DMS114 treated with DMSO at 0.1 percent for 48 hours (cell line): ENCODE measurements around the gene RBP3.

Experiments used
- DNase-seq: peaks from one replicate; lab custom pipeline; 2025; ENCODE audit not compliant: unreplicated experiment; lab: John Stamatoyannopoulos, UW

Gene RBP3

DNA sequence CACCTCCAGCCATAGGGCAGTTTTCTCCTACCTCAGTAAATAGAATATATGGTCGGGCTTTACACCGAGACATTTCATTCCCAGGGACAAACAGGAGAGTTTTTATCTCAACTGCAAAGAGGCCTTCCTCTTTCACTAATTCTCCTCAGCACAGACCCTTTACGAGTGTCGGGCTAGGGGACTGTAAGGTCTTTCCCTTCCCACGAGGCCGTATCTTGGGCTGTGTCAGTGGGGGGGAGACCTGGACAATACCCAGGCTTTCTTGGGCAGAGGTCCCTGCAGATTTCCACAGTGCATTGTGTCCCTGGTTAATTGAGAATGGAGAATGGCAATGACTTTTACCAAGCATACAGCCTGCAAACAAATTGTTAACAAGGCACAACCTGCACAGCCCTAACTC is 49.1 kb downstream of the RBP3 start:
- no peak for DNase-seq

GRCh38 chr10:47400251-47400650 is 52.1 kb downstream of the RBP3 start:
- no peak for DNase-seq

DNA sequence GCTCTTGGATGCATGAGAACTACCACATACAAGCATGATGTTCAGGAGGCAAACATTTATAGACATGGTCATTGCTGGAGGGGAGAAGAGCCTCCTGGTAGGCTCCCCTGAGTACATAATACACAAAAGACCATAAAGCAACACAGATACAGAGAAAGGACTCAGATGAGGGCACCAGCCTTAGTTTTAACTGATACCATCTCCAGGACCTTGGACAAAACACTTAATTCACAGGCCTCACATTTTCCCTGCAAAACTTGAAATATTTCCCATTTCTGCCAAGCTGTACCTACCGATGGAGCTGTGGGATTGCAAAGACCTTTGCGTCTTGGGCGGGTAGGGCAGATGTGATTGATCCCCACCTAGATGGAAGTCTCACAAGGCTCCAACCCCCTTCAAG is 52.6 kb downstream of the RBP3 start:
- DNase-seq, result no peak

DNA sequence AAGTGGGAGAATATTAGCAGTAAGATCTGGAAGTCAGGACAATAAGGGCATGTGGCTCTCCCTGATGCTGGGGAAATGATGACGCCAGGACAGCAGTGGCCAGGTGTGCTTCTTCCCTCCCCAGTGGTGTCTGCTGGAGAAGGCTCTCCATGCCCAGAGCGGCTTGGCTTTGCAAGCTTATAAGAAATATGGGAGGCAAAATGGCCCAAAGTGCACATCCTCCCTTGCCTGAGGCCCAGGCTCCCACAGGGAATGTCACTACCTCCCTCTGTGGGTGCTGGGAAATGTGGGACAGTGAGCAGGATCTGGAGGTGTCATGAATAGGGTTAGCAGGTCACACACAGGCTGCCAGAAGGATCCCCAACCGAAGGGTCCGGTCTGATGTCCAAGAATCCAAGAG is 53.0 kb downstream of the RBP3 start:
- DNase-seq, result no peak

- DNase-seq, result no peak
These were observed 53.9 kb downstream of the RBP3 start for GRCh38 chr10:47401874-47402640.

- no peak for DNase-seq
These were observed 54.6 kb downstream of the RBP3 start for GRCh38 chr10:47402641-47403301.

DNA sequence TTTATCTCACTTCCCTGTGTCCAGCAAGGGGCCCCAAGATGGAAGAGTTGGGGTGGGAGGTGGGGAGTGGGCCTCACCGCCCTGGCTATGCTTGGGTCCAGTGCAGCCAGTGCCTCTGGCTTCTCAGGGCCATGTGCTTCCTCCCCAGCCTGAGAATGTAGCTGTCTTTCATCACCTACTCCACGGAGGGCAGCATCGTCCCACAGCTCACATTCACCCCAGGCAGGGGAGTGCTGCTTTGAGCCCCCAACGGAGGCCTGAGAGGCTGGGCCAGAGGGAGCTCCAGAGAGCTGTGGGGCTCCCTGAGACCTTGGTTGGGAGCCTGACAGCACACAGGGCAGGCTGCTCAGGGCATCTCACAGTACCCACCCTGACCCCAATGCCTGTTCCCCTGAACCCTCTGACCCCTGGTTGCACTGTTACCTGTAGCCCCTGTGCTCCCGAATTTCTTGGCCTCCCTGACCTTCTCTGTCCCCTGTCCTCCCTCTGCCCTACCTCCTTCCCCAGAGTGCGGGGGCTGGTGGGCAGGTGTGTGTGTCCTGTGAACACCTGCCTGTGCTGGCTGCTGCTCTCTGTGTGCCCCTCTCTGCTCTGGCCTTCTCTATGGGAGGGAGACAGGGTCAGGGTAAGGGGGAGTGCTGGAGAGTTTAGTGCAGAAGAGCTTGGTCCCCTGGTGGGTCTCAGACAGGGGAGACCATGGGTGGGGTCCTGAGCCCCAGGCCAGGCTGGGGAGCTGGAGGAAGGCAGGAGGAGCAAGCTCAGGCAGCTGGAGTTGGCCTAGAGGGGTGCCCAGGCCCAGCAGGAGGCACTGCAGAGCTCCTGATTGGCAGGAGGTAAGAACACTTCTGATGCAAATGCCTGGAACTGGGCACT is 55.5 kb downstream of the RBP3 start:
- no peak for DNase-seq

GRCh38 chr10:47404446-47404845 is 56.3 kb downstream of the RBP3 start:
- no peak for DNase-seq

DNA sequence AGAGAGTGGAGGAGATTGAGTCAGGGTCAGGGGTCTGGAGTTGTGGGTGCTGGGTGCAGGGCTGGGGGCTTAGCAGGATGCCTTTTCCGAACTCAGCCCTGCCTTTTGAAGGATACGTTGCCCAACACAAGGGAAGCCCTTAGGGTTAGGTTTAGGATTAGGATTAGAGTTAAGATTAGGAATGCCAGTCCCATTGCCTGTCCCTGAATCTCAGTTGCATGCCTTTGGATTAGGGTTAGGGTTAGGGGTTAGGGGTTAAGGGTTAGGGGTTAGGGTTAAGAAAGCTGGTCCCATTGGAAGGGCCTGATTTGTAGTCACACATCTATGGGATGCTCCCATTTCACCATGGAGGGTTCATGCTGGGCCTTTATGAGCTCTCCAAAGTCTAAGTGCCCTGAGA is 56.8 kb downstream of the RBP3 start:
- DNase-seq, result no peak

GRCh38 chr10:47405857-47406547 is 57.8 kb downstream of the RBP3 start:
- no peak for DNase-seq

DNA sequence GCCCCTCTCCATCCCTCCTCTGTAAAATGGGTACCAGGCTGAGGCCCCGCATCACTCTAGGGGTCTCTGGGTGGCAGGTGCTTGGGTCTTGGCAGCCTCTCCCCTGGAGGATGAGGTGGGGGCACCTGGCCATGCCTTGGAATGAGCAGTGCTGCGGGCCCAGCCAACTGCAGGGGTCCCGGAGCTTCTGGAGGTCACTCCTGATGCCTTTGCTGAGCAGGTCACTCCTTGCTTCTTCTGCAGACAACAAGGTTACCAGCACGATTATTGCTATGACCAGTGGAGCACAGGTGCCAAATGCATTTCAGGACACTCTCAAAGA is 58.3 kb downstream of the RBP3 start:
- no peak for DNase-seq

GRCh38 chr10:47406870-47407691 is 58.9 kb downstream of the RBP3 start:
- no peak for DNase-seq
